ENCODE measurements around the gene DSPP. TPM values are rescaled to one million over a fixed set of nuclear protein-coding genes. Genes with fewer than 3 reads are reported as not detected.

Gene DSPP
- total RNA-seq, 6 experiments from 2014 or later = not detected

DNA sequence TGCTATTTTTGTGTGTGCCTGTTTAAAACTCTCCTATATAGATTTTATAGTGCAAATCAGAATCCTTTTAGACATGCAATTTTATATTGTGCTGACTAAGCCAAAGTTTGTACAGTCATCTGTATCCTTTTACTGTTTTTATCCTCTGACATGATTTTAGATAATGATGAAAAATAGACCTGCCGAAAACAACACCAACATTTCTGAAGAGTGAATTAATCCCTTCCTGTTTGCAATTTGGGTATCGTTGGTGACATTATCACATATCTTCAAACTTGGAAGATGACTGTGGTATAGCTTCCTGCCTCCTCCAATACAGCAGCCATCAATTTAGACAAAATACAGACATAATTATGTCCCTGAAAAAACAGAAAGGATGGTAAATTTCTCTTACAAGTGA lies 28.9 kb upstream of the DSPP start:
- no peak overlapping the region for H3K4me3 ChIP-seq
- DNase-seq = no peak
- WGBS (ENCODE audit: insufficient coverage, low coverage, low lambda C conversion rate, missing lambda C conversion rate) = 21% methylated on average over 2 of the region's 2 CpGs
- H3K9me3 ChIP-seq = no peaks in the 10 kb centered on the region
- ATAC-seq = no peak
- H3K27ac ChIP-seq = no peak overlapping the region
- H3K4me1 ChIP-seq = no peaks in the 10 kb centered on the region
- TF ChIP-seq, protein P1, sequence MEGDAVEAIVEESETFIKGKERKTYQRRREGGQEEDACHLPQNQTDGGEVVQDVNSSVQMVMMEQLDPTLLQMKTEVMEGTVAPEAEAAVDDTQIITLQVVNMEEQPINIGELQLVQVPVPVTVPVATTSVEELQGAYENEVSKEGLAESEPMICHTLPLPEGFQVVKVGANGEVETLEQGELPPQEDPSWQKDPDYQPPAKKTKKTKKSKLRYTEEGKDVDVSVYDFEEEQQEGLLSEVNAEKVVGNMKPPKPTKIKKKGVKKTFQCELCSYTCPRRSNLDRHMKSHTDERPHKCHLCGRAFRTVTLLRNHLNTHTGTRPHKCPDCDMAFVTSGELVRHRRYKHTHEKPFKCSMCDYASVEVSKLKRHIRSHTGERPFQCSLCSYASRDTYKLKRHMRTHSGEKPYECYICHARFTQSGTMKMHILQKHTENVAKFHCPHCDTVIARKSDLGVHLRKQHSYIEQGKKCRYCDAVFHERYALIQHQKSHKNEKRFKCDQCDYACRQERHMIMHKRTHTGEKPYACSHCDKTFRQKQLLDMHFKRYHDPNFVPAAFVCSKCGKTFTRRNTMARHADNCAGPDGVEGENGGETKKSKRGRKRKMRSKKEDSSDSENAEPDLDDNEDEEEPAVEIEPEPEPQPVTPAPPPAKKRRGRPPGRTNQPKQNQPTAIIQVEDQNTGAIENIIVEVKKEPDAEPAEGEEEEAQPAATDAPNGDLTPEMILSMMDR (IDR thresholded peaks at IDR 0.05) = no peak
- TF ChIP-seq POLR2A (IDR thresholded peaks at IDR 0.05) = no peak
- H3K36me3 ChIP-seq = no peaks in the 10 kb centered on the region
- intact Hi-C loops (cut with DNase I) = no loop called here
- no peaks in the 10 kb centered on the region for H3K27me3 ChIP-seq

DNA sequence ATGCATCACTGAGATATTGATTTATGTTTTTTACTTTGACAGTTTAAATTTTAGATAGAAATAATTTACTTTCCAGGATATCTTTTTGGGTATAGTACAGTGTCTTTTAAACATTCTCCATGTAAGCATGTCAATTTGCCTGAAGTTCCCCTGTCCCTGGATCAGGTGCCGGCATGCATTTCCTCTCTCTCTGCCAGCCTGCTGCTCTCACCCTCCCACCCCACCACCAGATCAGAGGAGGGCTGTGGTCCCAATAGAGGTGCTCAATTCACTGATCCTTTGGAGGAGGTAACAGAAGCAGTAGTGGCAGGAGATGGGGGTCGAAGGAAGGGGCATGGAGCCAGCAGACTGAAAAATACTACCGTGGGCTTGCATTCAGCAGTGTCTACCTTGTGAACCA lies 28.3 kb upstream of the DSPP start:
- Histone ChIP-seq H3K4me3 (no peak overlapping the region), H3K27me3 (no peaks in the 10 kb centered on the region), H3K36me3 (no peaks in the 10 kb centered on the region), H3K27ac (no peak overlapping the region), H3K4me1 (no peaks in the 10 kb centered on the region), H3K9me3 (no peaks in the 10 kb centered on the region)
- ATAC-seq (no peak), DNase-seq (no peak)
- TF ChIP-seq, protein P1 (IDR thresholded peaks at IDR 0.05) = no peak
- no peak for TF ChIP-seq POLR2A (IDR thresholded peaks at IDR 0.05)
- intact Hi-C loops (cut with DNase I) = no loop called here
- 66% methylated on average over 3 of the region's 3 CpGs for WGBS (ENCODE audit: insufficient coverage, low coverage, low lambda C conversion rate, missing lambda C conversion rate)

DNA sequence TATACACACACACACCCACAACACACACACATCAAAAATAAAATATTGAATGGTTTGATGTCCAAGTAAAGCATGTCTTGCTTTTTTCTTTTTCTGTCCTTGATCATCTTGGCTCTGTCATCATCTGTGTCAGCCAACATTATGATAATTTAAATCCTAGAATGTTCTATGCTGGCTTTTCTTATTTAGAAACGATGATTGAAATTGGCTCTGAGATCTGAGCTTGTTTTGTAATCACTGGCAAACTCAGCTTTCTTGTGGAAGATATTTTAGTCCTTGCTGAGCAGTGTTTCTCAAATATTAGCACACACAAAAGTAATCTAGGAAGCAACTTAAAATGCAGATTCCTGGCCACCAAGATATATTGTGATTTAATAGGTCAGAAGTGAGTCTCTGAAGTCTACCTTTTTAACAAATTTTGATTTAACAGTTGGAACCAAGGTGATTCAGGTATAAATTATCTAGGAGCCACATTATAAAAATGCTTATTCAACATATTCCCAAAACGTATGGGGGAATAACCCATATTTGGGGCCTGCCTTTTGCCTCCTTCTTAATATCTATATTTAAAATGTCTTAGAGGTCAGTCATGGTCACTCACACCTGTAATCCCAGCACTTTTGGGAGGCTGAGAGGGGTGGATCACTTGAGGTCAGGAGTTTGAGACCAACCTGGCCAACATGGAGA lies 24.0 kb upstream of the DSPP start:
- intact Hi-C loops (cut with DNase I) = no loop called here
- ATAC-seq = no peak
- Histone ChIP-seq H3K27me3 (no peaks in the 10 kb centered on the region), H3K27ac (no peak overlapping the region), H3K4me1 (no peaks in the 10 kb centered on the region), H3K4me3 (no peak overlapping the region), H3K9me3 (no peaks in the 10 kb centered on the region), H3K36me3 (no peaks in the 10 kb centered on the region)
- DNase-seq = no peak
- TF ChIP-seq, protein P1 (IDR thresholded peaks at IDR 0.05) = no peak
- TF ChIP-seq POLR2A (IDR thresholded peaks at IDR 0.05) = no peak
- 60% methylated on average over 2 of the region's 2 CpGs for WGBS (ENCODE audit: insufficient coverage, low coverage, low lambda C conversion rate, missing lambda C conversion rate)

DNA sequence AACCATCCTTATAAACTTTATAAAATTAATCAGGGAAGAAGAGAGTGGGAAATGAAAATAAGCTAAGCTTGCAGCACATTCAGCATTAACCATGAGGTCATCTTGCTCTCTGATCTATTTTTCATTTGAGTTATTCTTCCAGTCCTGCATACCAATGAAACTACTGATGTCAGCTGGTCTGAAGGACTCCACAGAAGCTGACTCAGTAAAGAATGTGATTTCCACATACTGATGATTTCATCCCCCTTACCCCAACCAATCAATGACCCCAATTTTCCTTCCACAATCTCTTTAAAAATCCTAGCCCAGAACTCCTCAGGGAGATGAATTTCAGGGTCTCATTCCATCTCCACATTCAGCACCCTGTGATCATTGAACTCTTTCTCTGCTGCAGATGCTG lies 18.8 kb upstream of the DSPP start:
- no peak for TF ChIP-seq POLR2A (IDR thresholded peaks at IDR 0.05)
- TF ChIP-seq, protein P1 (IDR thresholded peaks at IDR 0.05) = no peak
- Histone ChIP-seq H3K27ac (no peak overlapping the region), H3K36me3 (no peaks in the 10 kb centered on the region), H3K9me3 (no peaks in the 10 kb centered on the region), H3K4me3 (no peak overlapping the region), H3K4me1 (no peaks in the 10 kb centered on the region), H3K27me3 (no peaks in the 10 kb centered on the region)
- ATAC-seq (peak in 2 of 4 donors; percentile 38 to 75), DNase-seq (no peak)
- intact Hi-C loops (cut with DNase I) = no loop called here

DNA sequence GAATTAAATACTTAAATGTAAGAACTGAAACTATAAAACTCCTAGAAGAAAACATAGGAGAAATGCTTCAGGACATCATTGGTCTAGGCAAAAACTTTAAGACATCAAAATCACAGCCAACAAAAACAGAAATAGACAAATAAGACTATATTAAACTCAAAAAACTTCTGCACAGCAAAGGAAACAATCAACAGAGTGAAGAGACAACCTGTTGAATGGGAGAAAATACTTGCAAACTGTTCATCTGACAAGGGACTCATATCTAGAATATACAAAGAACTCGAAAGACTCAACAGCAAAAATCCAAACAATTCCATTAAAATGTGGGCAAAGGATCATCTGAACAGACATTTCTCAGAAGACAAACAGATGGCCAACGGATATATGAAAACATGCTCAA lies 16.2 kb upstream of the DSPP start:
- ATAC-seq (no peak), DNase-seq (no peak)
- Histone ChIP-seq H3K4me1 (no peaks in the 10 kb centered on the region), H3K4me3 (no peak overlapping the region), H3K27ac (no peak overlapping the region), H3K9me3 (no peaks in the 10 kb centered on the region), H3K36me3 (no peaks in the 10 kb centered on the region), H3K27me3 (no peaks in the 10 kb centered on the region)
- TF ChIP-seq, protein P1 (IDR thresholded peaks at IDR 0.05) = no peak
- TF ChIP-seq POLR2A (IDR thresholded peaks at IDR 0.05) = no peak
- WGBS (ENCODE audit: insufficient coverage, low coverage, low lambda C conversion rate, missing lambda C conversion rate) = 48% methylated on average over 2 of the region's 2 CpGs
- intact Hi-C loops (cut with DNase I) = no loop called here

All from right lobe of liver (tissue), 6 donors.